Subcutaneous abdominal adipose tissue (tissue), 5 donors: ENCODE measurements around the gene ZNF532.

Experiments
- H3K27ac ChIP-seq: one replicate; pipeline ENCODE4 v1.7.0; 2013; ENCODE audit warnings: low read depth, mild to moderate bottlenecking, inconsistent platforms, low read length, moderate library complexity
- H3K27me3 ChIP-seq, 5 donors: one replicate each; pipeline ENCODE4 v1.7.0; 2013; ENCODE audit warnings: low read length in 5 of 5, inconsistent platforms in 1 of 5; ENCODE audit not compliant: control insufficient read depth in 5 of 5, insufficient read depth in 4 of 5
- H3K36me3 ChIP-seq, 5 donors: one replicate each; pipeline ENCODE4 v1.7.0; 2013; ENCODE audit warnings: low read length in 5 of 5; ENCODE audit not compliant: control insufficient read depth in 5 of 5, insufficient read depth in 5 of 5
- H3K4me1 ChIP-seq, 5 donors: one replicate each; pipeline ENCODE4 v1.7.0; 2013; ENCODE audit warnings: low read length in 5 of 5, mild to moderate bottlenecking in 3 of 5, moderate library complexity in 1 of 5; ENCODE audit not compliant: control insufficient read depth in 5 of 5, insufficient read depth in 5 of 5
- H3K4me3 ChIP-seq, 5 donors: one replicate each; pipeline ENCODE4 v1.7.0; 2013; ENCODE audit warnings: low read length in 5 of 5, low read depth in 1 of 5
- H3K9ac ChIP-seq, 5 donors: one replicate each; pipeline ENCODE4 v1.7.0; 2013; ENCODE audit warnings: low read length in 5 of 5, mild to moderate bottlenecking in 4 of 5, moderate library complexity in 3 of 5
- H3K9me3 ChIP-seq, 5 donors: one replicate each; pipeline ENCODE4 v1.7.0; 2013; ENCODE audit warnings: low read length in 5 of 5; ENCODE audit not compliant: control insufficient read depth in 5 of 5
- donor health status: healthy.
- donor health status: healthy.
- donor health status: healthy.
- donor health status: healthy.
- donor health status: healthy.

ZNF532 gene

DNA sequence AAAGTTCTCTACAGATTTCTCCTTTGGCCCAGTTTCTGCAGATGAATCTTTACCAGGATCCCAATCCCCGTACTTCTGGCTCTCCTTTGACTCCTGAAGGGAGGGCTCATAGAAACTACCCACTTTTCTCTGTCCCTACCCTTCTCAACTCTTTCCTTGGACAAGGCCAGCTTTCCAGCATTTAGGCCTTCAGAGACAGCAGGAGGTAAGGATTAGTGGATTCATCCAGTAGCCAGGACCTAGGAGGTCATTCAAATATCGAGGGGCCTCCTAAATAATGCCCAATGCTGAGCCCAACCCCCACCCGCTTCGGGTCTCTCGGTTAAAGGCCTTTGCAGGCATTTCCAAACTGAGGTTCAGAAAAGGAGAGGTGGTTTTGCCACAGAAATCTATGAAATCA lies 4.8 kb upstream of the ZNF532 start:
- H3K27me3 ChIP-seq, result no peaks in the 10 kb centered on the region
- H3K9ac ChIP-seq, result peak overlapping the region in 3 of 5 donors; percentile 19 to 58 (median 44)
- H3K36me3 ChIP-seq, result no peaks in the 10 kb centered on the region
- H3K4me1 ChIP-seq, result peaks cover 7 to 57% (median 51%) of the 10 kb centered on the region in 5 donors
- H3K9me3 ChIP-seq, result no peaks in the 10 kb centered on the region
- no peak overlapping the region for H3K4me3 ChIP-seq
- H3K27ac ChIP-seq, result peak overlapping the region; percentile 88

- H3K27ac ChIP-seq, result peak overlapping the region; percentile 88
- no peaks in the 10 kb centered on the region for H3K9me3 ChIP-seq
- H3K36me3 ChIP-seq, result no peaks in the 10 kb centered on the region
- peaks cover 7 to 66% (median 60%) of the 10 kb centered on the region in 5 donors for H3K4me1 ChIP-seq
- peak overlapping the region in 1 of 5 donors; percentile 29 for H3K4me3 ChIP-seq
- H3K27me3 ChIP-seq, result no peaks in the 10 kb centered on the region
- H3K9ac ChIP-seq, result peak overlapping the region in 2 of 5 donors; percentile 58 to 59
Measured at GRCh38 chr18:58860747-58861231, 3.9 kb upstream of the ZNF532 start.

DNA sequence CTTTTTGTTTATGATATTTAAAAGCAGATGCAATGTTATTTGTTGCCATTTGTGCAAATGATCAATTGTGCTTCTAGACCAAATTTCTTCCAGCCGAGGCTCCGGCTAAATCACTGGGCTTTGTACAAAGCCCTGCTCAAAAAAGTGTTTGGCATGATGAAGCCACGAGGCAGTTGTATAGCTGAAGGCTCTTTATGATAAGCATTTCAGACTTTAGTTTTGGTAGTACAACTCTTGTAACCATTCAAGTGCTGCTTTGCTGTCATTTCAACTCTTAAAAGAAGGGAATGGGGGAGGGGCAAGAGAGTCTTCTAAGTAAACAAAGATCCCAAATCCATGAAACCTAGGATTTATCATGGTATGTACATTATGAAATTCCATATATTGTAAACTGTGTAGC lies 3.3 kb upstream of the ZNF532 start:
- H3K4me3 ChIP-seq, result peak overlapping the region in 1 of 5 donors; percentile 29
- peaks cover 0 to 5% (median 0%) of the 10 kb centered on the region in 5 donors for H3K36me3 ChIP-seq
- H3K27ac ChIP-seq, result peak overlapping the region; percentile 88
- peak overlapping the region in 2 of 5 donors; percentile 40 to 59 for H3K9ac ChIP-seq
- no peaks in the 10 kb centered on the region for H3K27me3 ChIP-seq
- no peaks in the 10 kb centered on the region for H3K9me3 ChIP-seq
- peaks cover 7 to 71% (median 65%) of the 10 kb centered on the region in 5 donors for H3K4me1 ChIP-seq

DNA sequence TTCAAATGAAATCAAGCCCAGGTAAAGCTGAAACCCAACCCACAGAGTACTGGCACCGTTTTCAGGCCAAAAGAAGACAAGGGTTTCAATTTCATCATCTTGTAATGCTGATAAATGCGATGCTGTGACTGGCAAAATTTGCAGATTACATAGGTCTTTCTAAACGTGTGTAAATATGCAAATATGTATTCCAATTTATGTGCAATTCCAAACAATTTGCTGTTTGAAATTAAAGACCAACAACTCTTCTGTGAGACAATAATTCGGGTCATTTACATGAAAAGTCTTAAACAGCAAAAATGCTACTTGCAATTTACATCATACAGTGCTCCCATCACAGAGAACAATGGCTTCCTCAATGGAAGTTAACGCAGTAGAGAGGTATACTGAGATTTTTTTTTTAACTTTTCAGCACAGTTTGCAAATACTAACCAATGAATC lies 2.8 kb upstream of the ZNF532 start:
- Histone ChIP-seq H3K4me1 (peaks cover 7 to 77% (median 70%) of the 10 kb centered on the region in 5 donors), H3K9me3 (no peaks in the 10 kb centered on the region), H3K27ac (peak overlapping the region; percentile 96), H3K36me3 (peaks cover 0 to 8% (median 0%) of the 10 kb centered on the region in 5 donors), H3K9ac (peak overlapping the region in 1 of 5 donors; percentile 40), H3K4me3 (no peak overlapping the region), H3K27me3 (no peaks in the 10 kb centered on the region)

DNA sequence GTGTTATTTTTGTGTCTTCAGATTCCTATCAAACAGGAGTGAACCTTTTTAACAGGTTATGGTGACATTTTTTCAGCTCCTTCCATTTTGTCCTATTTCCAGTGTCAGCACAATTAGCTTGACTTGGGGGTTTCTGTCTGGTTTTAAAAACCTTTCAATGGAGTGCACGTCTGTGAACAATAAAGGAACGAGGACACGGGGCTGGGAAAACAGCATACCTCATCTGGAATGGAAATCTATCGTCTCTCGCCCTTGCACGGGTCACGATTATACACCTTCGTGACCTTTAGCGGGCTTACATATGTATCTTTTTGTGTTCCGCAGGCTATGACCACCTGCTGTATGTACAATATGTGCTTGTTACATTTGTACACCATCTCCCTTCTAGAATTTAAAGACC lies 2.3 kb upstream of the ZNF532 start:
- peak overlapping the region; percentile 71 to 89 (median 84) for H3K9ac ChIP-seq
- H3K9me3 ChIP-seq, result no peaks in the 10 kb centered on the region
- H3K27me3 ChIP-seq, result no peaks in the 10 kb centered on the region
- peaks cover 7 to 81% (median 75%) of the 10 kb centered on the region in 5 donors for H3K4me1 ChIP-seq
- H3K27ac ChIP-seq, result peak overlapping the region; percentile 96
- peak overlapping the region; percentile 49 to 74 (median 65) for H3K4me3 ChIP-seq
- H3K36me3 ChIP-seq, result peaks cover 0 to 8% (median 2%) of the 10 kb centered on the region in 5 donors

DNA sequence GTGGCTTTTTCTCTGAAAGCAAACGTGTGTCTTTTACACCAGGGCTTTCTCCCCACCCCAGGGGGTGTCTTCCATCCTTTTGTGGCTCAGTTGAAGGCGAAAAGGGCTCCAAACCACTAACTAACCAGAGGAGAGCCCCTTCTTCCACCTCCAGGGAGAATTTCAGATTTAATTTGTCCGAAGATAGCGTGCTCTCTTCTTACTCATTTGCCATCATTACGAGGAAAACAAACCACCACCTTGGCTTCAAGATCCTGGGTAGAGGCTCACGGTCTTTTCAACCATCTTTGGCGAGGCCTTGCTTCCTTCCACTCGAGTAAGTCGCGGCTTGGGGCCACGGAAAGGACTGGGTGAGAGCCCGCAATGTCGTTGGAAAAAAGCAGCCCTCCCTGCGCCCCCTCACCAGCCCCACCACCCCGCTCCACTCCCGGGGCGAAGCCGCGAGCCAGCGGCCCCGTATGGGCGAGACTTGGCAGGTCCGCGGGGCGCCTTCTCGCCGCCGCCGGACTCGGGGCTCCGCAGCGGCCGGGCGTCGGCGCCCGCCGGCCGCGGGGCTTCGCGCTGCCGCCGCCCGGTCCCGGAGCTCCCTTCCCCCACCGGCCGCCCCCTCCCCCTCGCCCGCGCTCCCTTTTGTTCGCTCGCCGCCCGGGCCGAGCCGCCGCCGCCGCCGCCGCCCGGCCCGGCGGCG lies 1.7 kb upstream of the ZNF532 start:
- Histone ChIP-seq H3K36me3 (peaks cover 4 to 9% (median 8%) of the 10 kb centered on the region in 5 donors), H3K9me3 (no peaks in the 10 kb centered on the region), H3K4me3 (peak overlapping the region; percentile 49 to 74 (median 65)), H3K27me3 (no peaks in the 10 kb centered on the region), H3K4me1 (peaks cover 7 to 86% (median 76%) of the 10 kb centered on the region in 5 donors), H3K27ac (peak overlapping the region; percentile 96), H3K9ac (peak overlapping the region; percentile 71 to 89 (median 84))

DNA sequence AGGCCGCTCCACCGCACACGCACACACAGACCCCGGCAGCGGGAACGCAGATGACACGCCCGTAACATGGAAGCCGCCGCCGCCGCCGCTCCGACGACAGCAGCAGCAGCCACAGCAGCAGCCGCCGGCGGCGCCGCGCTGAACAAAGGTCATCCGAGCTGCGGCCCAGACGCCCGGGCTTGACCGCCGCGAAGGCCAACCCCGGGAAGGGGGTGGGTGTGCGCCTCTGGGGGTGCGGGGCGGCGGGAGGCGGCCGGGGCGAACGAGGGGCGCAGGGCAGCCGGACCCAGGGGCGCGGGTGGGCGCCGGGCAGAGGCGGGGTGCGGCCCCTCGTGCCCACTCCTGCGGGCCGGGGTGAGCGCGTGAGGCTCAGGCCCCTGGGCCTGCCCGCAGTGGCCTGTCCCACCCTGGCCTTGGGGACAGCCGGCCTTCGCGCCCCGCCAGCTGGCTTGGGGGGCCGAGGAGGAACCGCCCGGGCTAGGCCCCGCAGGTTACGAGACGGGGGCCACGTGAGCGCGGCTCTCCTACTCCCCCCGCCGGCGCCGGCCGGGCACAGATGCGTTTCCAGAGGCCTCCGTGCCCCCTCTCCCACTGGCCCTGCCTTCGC lies 1.0 kb upstream of the ZNF532 start:
- Histone ChIP-seq H3K27ac (peak overlapping the region; percentile 83), H3K9me3 (no peaks in the 10 kb centered on the region), H3K9ac (peak overlapping the region in 2 of 5 donors; percentile 63 to 68), H3K36me3 (peaks cover 8 to 16% (median 13%) of the 10 kb centered on the region in 5 donors), H3K27me3 (no peaks in the 10 kb centered on the region), H3K4me1 (peaks cover 7 to 83% (median 73%) of the 10 kb centered on the region in 5 donors), H3K4me3 (peak overlapping the region in 4 of 5 donors; percentile 20 to 54 (median 37))

DNA sequence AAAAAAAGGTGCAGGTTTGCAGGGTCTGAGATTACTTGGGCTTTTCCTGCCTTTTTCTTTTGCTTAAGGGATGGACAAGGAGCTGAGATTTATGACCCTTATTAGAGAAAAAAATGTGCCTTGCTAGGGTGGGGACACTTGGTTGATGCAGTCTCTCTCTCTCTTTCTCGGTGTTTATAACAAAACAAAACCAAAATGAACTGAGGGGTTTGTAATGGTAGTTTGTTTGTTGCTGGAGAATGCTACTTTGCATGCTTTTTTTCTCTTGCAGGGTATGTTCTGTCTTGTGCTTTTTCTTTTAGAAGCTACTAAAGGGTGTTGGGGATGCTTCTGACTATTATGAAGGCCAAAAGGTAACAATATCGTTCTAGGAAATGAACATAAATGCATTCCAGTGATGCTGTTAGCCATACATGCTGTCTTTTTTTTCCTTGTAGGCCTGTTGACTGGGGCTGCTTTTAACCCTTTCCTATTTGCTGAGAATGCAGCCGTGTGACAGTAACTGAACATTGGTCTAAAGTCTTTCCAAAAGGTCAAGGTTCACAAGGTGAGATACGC lies 435 bp downstream of the ZNF532 start:
- Histone ChIP-seq H3K9ac (peak overlapping the region in 3 of 5 donors; percentile 38 to 47 (median 46)), H3K4me1 (peaks cover 0 to 70% (median 60%) of the 10 kb centered on the region in 5 donors), H3K27me3 (no peaks in the 10 kb centered on the region), H3K36me3 (peaks cover 10 to 23% (median 16%) of the 10 kb centered on the region in 5 donors), H3K27ac (peak overlapping the region; percentile 51), H3K4me3 (peak overlapping the region; percentile 7 to 54 (median 48)), H3K9me3 (no peaks in the 10 kb centered on the region)

DNA sequence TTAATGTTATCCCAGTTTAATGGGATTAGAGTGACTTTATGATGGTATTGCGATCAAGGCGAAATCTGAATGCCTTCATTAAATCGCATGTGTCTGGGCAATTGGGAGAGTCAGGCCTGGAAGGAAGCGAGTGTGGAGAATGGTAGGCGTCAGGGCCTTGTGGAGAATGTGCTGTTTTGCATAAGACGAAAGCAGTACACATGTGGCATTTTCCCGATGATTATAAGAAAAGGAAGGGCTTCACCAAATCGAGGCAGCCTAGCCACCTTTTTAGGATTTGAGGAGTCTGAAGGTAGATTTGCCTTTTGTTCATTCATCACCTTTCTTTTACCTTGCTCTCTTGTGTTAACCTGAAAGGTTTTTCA lies 1.0 kb downstream of the ZNF532 start:
- H3K4me1 ChIP-seq, result peaks cover 0 to 66% (median 54%) of the 10 kb centered on the region in 5 donors
- peak overlapping the region in 1 of 5 donors; percentile 26 for H3K4me3 ChIP-seq
- H3K9me3 ChIP-seq, result no peaks in the 10 kb centered on the region
- H3K9ac ChIP-seq, result no peak overlapping the region
- peaks cover 15 to 25% (median 16%) of the 10 kb centered on the region in 5 donors for H3K36me3 ChIP-seq
- no peak overlapping the region for H3K27ac ChIP-seq
- H3K27me3 ChIP-seq, result no peaks in the 10 kb centered on the region
